Pancreas (tissue), 10 donors: ENCODE results near the gene CWC22. TPM values are rescaled to one million over a fixed set of nuclear protein-coding genes. Genes with fewer than 3 reads are reported as not detected.
"Not testable (repeated sequence)": the region's sequence is repeated elsewhere in the genome, so short reads cannot be mapped to it uniquely, and the experiment has no call there.

ENCODE experiments used
- ATAC-seq, 4 donors: fragments of 200-7000 bp; cut with Tn5 transposase; one replicate each; pipeline versions ENCODE4 v1.8.0 to v1.9.1; 2020; ENCODE audit warnings: mild to moderate bottlenecking in 4 of 4, moderate library complexity in 4 of 4
- DNase-seq, 6 donors: peaks; one replicate each; pipeline ENCODE4 v3.0.0-alpha.2; 2020
- FAIRE-seq: peaks from 2 replicates; lab custom pipeline; 2012; peaks lifted over from hg19 to GRCh38; lab: Jason Lieb, UNC
- H3K27ac ChIP-seq, 4 donors: fragments of 200-600 bp; sonication (generic); 1 replicate in 3 of 4; 2 replicates in 1 of 4; pipeline versions ENCODE4 v1.5.0 to v1.8.0; 2020
- H3K27me3 ChIP-seq, 4 donors: fragments of 200-600 bp; one replicate each; pipeline ENCODE4 v1.8.0; 2021
- H3K36me3 ChIP-seq, 3 donors: fragments of 200-600 bp; sonication (generic) in 1 of 3; one replicate each; pipeline versions ENCODE4 v1.5.0 to v1.8.0; 2020 to 2021
- H3K4me1 ChIP-seq, 3 donors: fragments of 200-600 bp; one replicate each; pipeline ENCODE4 v1.8.0; 2021
- H3K4me3 ChIP-seq, 4 donors: fragments of 200-600 bp; sonication (generic) in 2 of 4; one replicate each; pipeline versions ENCODE4 v1.5.0 to v1.8.0; 2020 to 2021
- H3K9me3 ChIP-seq, 4 donors: fragments of 200-600 bp; one replicate each; pipeline ENCODE4 v1.8.0; 2021
- WGBS, 2 donors: extraction: QIAGEN DNeasy Blood & Tissue Kit; methylation state at CpG; one replicate each; pipeline ENCODE4 v1.1.7; 2013; 5-methylcytosine and 5-hydroxymethylcytosine counted together
- intact Hi-C, 3 donors: fragments of 100-400 bp; cut with DNase I; formaldehyde crosslinking; loops; one replicate each; pipeline versions ENCODE4 v1.11.1 to v1.14.2; 2022
- polyA plus RNA-seq, 2 donors: library from polyadenylated mRNA; stranded (reverse); fragments of 200-250 nt; gene quantifications; one replicate each; pipeline ENCODE4 v1.2.3, GENCODE V29; 2013
- total RNA-seq, 6 donors: library from RNA; stranded (reverse); fragmentation: NEBNext Ultra II Directional in 4 of 6; extraction: Animal tissue kit (Norgen Biotek cat#: 25700) in 4 of 6; gene quantifications; one replicate each; pipeline versions ENCODE4 v1.2.1 to v1.2.4, GENCODE V29; 2021 to 2023
- TF ChIP-seq, protein P1 (sequence below), 4 donors: fragments of 200-600 bp; sonication (generic) in 3 of 4; IDR thresholded peaks; one replicate each; pipeline versions ENCODE4 v1.5.0 to v1.8.0; 2021; ENCODE audit warnings: antibody characterized with exemption in 4 of 4
- donor health status: healthy with polysubstance abuse.
- donor health status: DM: no; HTN: no; CAD: no; lungs with moderate emphysema.
- donor health status: DM: no; HTN: no; CAD: no.
- donor health status: control.
- donor health status: control.
- donor health status: Bipolar disorder and iron deficiency.
- donor health status: DM: yes; HTN: yes; CAD: no.
- donor health status: DM: no; HTN: no; CAD: no.
- donor health status: DM: no; HTN: no; CAD: no.
- donor health status: DM: yes; HTN: yes; CAD: no.

CWC22 gene
- total RNA-seq (10 to 100 TPM in 1 of 6 donors, 1 to 10 TPM in 5; 4.9 to 10.4 (median 7.0) TPM), polyA plus RNA-seq (1 to 10 TPM; 4.7 to 9.9 TPM)

DNA sequence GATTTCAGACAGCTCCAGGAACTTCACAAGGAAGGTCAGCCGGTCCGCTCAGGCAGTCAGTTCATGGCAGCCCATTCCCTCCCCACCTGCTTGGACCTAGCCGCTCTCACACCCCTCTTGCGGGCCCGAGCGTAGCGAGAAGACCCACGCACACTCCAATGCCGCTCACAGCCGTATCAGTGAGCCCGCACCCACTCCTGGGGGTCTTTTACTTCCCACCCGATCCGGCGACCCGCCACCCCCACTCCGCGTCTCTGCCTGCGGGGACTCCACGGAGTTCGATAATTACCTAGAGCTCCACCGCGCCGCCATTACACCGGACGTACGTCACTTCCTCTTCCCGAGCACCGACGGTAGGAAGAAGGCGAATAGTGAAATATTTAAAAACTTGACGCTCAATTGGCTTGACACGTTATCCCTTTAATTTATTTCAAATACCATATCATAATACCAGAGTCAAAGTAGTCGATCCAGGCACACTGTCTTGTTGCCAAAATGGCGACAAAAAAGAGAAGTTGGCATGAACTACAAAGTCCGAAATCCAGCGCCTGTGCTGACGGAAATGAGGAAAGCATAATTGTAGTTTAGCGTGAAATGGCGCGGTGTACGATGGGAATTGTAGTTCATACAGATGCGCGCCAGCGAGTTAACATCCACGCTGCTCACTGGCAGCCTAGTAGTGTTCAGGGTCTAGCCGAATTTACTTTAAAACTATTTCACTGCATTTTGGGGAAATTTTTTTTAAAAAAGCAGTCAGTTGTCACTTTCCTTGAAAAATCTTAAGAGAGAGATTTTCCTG is at the start of gene CWC22:
TSS of gene CWC22 (minus strand) at position 517 of the 799 bp plus-strand sequence. CDS start 13,956 bp downstream, outside the sequence.
- 0% methylated on average over 44 to 46 of the region's 46 CpGs for WGBS, 2 donors
- Histone ChIP-seq H3K9me3 (no peaks in the 10 kb centered on the region), H3K27ac (peak within 1 kb of the TSS; percentile 72 to 96 (median 92)), H3K27me3 (no peaks in the 10 kb centered on the region), H3K36me3 (no peaks in the 10 kb centered on the region), H3K4me3 (peak within 1 kb of the TSS; percentile 69 to 86 (median 77)), H3K4me1 (peaks cover 0 to 11% (median 11%) of the 10 kb centered on the region in 3 donors)
- FAIRE-seq: peak; percentile 98
- intact Hi-C loops: no loop called here
- DNase-seq: peak; percentile 72 to 87 (median 82)
- ATAC-seq: peak; percentile 96 to 99 (median 98)
- TF ChIP-seq, protein P1, sequence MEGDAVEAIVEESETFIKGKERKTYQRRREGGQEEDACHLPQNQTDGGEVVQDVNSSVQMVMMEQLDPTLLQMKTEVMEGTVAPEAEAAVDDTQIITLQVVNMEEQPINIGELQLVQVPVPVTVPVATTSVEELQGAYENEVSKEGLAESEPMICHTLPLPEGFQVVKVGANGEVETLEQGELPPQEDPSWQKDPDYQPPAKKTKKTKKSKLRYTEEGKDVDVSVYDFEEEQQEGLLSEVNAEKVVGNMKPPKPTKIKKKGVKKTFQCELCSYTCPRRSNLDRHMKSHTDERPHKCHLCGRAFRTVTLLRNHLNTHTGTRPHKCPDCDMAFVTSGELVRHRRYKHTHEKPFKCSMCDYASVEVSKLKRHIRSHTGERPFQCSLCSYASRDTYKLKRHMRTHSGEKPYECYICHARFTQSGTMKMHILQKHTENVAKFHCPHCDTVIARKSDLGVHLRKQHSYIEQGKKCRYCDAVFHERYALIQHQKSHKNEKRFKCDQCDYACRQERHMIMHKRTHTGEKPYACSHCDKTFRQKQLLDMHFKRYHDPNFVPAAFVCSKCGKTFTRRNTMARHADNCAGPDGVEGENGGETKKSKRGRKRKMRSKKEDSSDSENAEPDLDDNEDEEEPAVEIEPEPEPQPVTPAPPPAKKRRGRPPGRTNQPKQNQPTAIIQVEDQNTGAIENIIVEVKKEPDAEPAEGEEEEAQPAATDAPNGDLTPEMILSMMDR (IDR thresholded peaks at IDR 0.05): no peak

DNA sequence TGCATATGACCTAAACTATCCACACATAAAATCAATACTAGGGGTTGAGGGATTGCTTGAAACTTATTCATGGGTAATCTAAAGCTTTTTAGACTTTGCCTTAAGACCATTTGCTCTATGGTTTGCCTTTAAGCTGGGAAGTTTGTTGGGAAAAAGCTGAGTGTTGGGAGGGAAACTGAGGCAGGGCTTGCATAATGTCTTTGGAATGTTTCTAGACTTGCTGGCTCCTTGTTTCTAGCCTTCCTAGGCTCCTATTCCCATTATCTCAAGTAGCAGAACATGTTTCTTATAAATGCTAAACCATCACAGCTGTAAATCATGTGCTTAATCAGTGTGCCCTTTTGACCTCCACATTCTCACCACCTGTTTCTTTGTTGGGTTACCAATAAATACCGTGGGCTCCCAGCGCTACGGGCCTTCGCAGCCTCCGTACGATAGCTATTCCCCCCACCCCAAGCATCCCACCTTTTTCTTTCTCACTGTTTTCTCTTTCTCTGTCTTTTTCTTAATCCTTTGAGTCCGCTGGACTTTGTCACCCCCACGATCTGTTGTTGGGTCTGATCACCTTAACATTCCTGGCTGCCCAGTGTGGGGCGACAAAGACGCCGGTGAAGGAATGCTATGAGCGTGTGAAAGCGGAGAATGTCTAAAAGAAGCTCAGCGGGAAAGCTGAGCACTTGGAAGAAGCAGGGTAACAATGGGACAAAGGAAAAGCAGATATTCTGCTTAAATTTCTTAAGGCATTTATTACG is 49.4 kb upstream of the CWC22 start:
- H3K27me3 ChIP-seq: no peaks in the 10 kb centered on the region
- TF ChIP-seq, protein P1 (IDR thresholded peaks at IDR 0.05): no peak
- no peak overlapping the region for H3K4me3 ChIP-seq
- H3K4me1 ChIP-seq: no peaks in the 10 kb centered on the region
- no peaks in the 10 kb centered on the region for H3K36me3 ChIP-seq
- intact Hi-C loops: no loop called here
- H3K27ac ChIP-seq: no peak overlapping the region
- ATAC-seq (no peak), FAIRE-seq (no peak), DNase-seq (no peak)
- WGBS, 2 donors: 52 to 60% methylated on average over 15 of the region's 15 CpGs
- no peaks in the 10 kb centered on the region for H3K9me3 ChIP-seq

GRCh38 chr2:180054576-180054975 is 47.5 kb upstream of the CWC22 start:
- H3K36me3 ChIP-seq, ATAC-seq, H3K27me3 ChIP-seq, H3K27ac ChIP-seq, FAIRE-seq, H3K4me3 ChIP-seq, H3K4me1 ChIP-seq, intact Hi-C loops, H3K9me3 ChIP-seq, DNase-seq: not testable (repeated sequence)
- WGBS, 2 donors: 0 to 28% methylated on average over 1 of the region's 1 CpG

- TF ChIP-seq, protein P1 (IDR thresholded peaks at IDR 0.05): no peak
- no peaks in the 10 kb centered on the region for H3K27me3 ChIP-seq
- FAIRE-seq (no peak), ATAC-seq (no peak), DNase-seq (no peak)
- H3K27ac ChIP-seq: no peak overlapping the region
- WGBS, 2 donors: 52% methylated on average over 3 of the region's 3 CpGs
- no peaks in the 10 kb centered on the region for H3K36me3 ChIP-seq
- H3K9me3 ChIP-seq: no peaks in the 10 kb centered on the region
- intact Hi-C loops: no loop called here
- H3K4me3 ChIP-seq: no peak overlapping the region
- H3K4me1 ChIP-seq: no peaks in the 10 kb centered on the region
Measured at GRCh38 chr2:180050246-180050645, 43.1 kb upstream of the CWC22 start.

GRCh38 chr2:180048251-180048650 is 41.2 kb upstream of the CWC22 start:
- TF ChIP-seq, protein P1 (IDR thresholded peaks at IDR 0.05): no peak
- intact Hi-C loops: no loop called here
- no peak overlapping the region for H3K4me3 ChIP-seq
- H3K27me3 ChIP-seq: peaks cover 0 to 3% (median 1%) of the 10 kb centered on the region in 4 donors
- 78 to 79% methylated on average over 1 of the region's 1 CpG for WGBS, 2 donors
- ATAC-seq: no peak
- no peak overlapping the region for H3K27ac ChIP-seq
- no peaks in the 10 kb centered on the region for H3K9me3 ChIP-seq
- FAIRE-seq: no peak
- H3K36me3 ChIP-seq: no peaks in the 10 kb centered on the region
- no peak for DNase-seq
- no peaks in the 10 kb centered on the region for H3K4me1 ChIP-seq
